Vagina (tissue), 2 donors: ENCODE data around the gene SLC2A9.

ENCODE experiments used
- CTCF ChIP-seq, 3 experiments: fragments of 450-650 bp in 2 of 3; fragments of 200-600 bp in 1 of 3; sonication (generic) in 1 of 3; IDR thresholded peaks; one replicate each; pipeline ENCODE4 v1.5.1; 2017 to 2019; ENCODE audit warnings: antibody characterized with exemption in 3 of 3, mild to moderate bottlenecking in 2 of 3, moderate library complexity in 2 of 3
- POLR2A ChIP-seq, 2 donors: fragments of 450-650 bp; IDR thresholded peaks; one replicate each; pipeline ENCODE4 v1.6.1; 2017; ENCODE audit warnings: antibody characterized with exemption in 2 of 2, mild to moderate bottlenecking in 2 of 2, moderate library complexity in 2 of 2
- POLR2AphosphoS5 ChIP-seq, 2 donors: sonication (generic); formaldehyde crosslinking; IDR thresholded peaks; one replicate each; pipeline ENCODE4 v1.9.0; 2017; ENCODE audit warnings: antibody characterized with exemption in 2 of 2, mild to moderate bottlenecking in 2 of 2, low read depth in 1 of 2; ENCODE audit not compliant: insufficient read depth in 1 of 2

- TF ChIP-seq CTCF (IDR thresholded peaks at IDR 0.05) (no peak), POLR2A (IDR thresholded peaks at IDR 0.05) (no peak), POLR2AphosphoS5 (IDR thresholded peaks at IDR 0.05; ENCODE audit: insufficient read depth in 1 of 2, low read depth in 1 of 2) (no peak)
Observed at GRCh38 chr4:9867751-9868425, 153.4 kb downstream of the SLC2A9 start.
